CD4-positive, CD25-positive, alpha-beta regulatory T cell (primary cell): ENCODE measurements around the gene RFX3. TPM values are rescaled to one million over a fixed set of nuclear protein-coding genes. Genes with fewer than 3 reads are reported as not detected.
"Not testable (repeated sequence)": the region's sequence is repeated elsewhere in the genome, so short reads cannot be mapped to it uniquely, and the experiment has no call there.

ENCODE experiments used
- ATAC-seq, 2 donors: fragments of 150-1000 bp; cut with Tn5 transposase; one replicate each; pipeline ENCODE4 v1.10.0; 2021; ENCODE audit warnings: low read depth in 2 of 2, moderate number of reproducible peaks in 2 of 2, moderate library complexity in 1 of 2
- DNase-seq, 3 donors: peaks; one replicate each; pipeline versions ENCODE4 v3.0.0 to v3.0.0-alpha.2; 2012 to 2022; ENCODE audit warnings: mixed read lengths in 1 of 3
- H3K27ac ChIP-seq: one replicate; pipeline ENCODE4 v1.7.0; 2013; ENCODE audit warnings: mild to moderate bottlenecking, low read length; ENCODE audit not compliant: insufficient read depth, poor library complexity, severe bottlenecking
- H3K27me3 ChIP-seq: one replicate; pipeline ENCODE4 v1.7.0; 2013; ENCODE audit warnings: low read length; ENCODE audit not compliant: control insufficient read depth, insufficient read depth
- H3K36me3 ChIP-seq: one replicate; pipeline ENCODE4 v1.7.0; 2013; ENCODE audit warnings: mild to moderate bottlenecking, low read length, moderate library complexity; ENCODE audit not compliant: control insufficient read depth, insufficient read depth
- H3K4me1 ChIP-seq: 2 replicates; pipeline ENCODE4 v1.7.0; 2013; ENCODE audit warnings: mild to moderate bottlenecking, low read length; ENCODE audit not compliant: insufficient read depth, control insufficient read depth, poor library complexity, severe bottlenecking
- H3K4me3 ChIP-seq: one replicate; pipeline ENCODE4 v1.7.0; 2013; ENCODE audit warnings: low read depth, mild to moderate bottlenecking, low read length, moderate library complexity
- H3K9me3 ChIP-seq, 2 experiments: 1 replicate in 1 of 2; 2 replicates in 1 of 2; pipeline ENCODE4 v1.7.0; 2013; ENCODE audit warnings: low read length in 2 of 2, mild to moderate bottlenecking in 1 of 2, moderate library complexity in 1 of 2; ENCODE audit not compliant: control insufficient read depth in 2 of 2
- H3K27ac Mint-ChIP-seq, 3 donors: one replicate each; pipeline ENCODE4 v1.8.0; 2020 to 2022; ENCODE audit warnings: mild to moderate bottlenecking in 3 of 3, mixed read lengths in 3 of 3, moderate library complexity in 2 of 3
- H3K27me3 Mint-ChIP-seq: one replicate; pipeline ENCODE4 v1.8.0; 2022; ENCODE audit warnings: mild to moderate bottlenecking, mixed read lengths
- H3K36me3 Mint-ChIP-seq: one replicate; pipeline ENCODE4 v1.8.0; 2020; ENCODE audit warnings: mixed read lengths
- H3K4me1 Mint-ChIP-seq, 4 donors: one replicate each; pipeline ENCODE4 v1.8.0; 2020 to 2022; ENCODE audit warnings: mixed read lengths in 4 of 4, mild to moderate bottlenecking in 1 of 4
- H3K4me3 Mint-ChIP-seq, 4 donors: one replicate each; pipeline ENCODE4 v1.8.0; 2020 to 2022; ENCODE audit warnings: mild to moderate bottlenecking in 4 of 4, mixed read lengths in 4 of 4, moderate library complexity in 3 of 4
- H3K9me3 Mint-ChIP-seq, 7 donors: one replicate each; pipeline ENCODE4 v1.8.0; 2020 to 2022; ENCODE audit warnings: mixed read lengths in 7 of 7, mild to moderate bottlenecking in 3 of 7, moderate library complexity in 2 of 7
- polyA plus RNA-seq, 4 donors: library from polyadenylated mRNA; unstranded; fragments of 300-500 nt; fragmentation: Illumina TruSeq; gene quantifications; one replicate each; pipeline ENCODE4 v1.2.3, GENCODE V29; 2021
- total RNA-seq: library from RNA; stranded (reverse); gene quantifications from one replicate; pipeline ENCODE4 v1.2.3, GENCODE V29; 2022

Gene RFX3
- total and polyA plus RNA-seq, 5 donors from 2014 or later, result 6.7 to 40.4 (median 7.6) TPM

DNA sequence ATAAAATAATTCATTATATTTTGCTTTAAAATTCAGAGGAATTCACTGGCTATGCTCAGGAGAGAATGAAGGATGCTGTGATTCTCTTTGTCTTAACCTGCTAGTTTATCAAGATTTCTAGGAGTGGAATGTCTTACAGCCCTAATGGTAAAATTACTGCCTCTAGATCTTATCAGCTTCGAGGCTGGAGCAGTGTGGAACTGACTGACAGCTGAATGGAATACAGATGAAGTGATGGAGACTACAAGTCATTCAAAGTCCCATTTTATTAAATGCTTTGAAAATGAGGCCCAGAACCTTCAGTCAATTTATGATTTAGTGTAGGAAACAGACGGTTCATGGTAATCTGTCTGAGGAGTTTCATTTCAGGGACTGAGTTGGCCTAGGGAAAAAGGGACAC is 202.1 kb downstream of the RFX3 start:
- Mint-ChIP-seq H3K9me3 (peaks cover 0 to 3% (median 0%) of the 10 kb centered on the region in 7 donors), H3K36me3 (peaks cover 25% of the 10 kb centered on the region), H3K27ac (no peak overlapping the region), H3K4me3 (no peak overlapping the region), H3K4me1 (peaks cover 0 to 6% (median 2%) of the 10 kb centered on the region in 4 donors), H3K27me3 (no peaks in the 10 kb centered on the region)
- Histone ChIP-seq H3K27ac (no peak overlapping the region), H3K4me3 (no peak overlapping the region), H3K9me3 (no peaks in the 10 kb centered on the region), H3K4me1 (no peaks in the 10 kb centered on the region), H3K36me3 (no peaks in the 10 kb centered on the region), H3K27me3 (no peaks in the 10 kb centered on the region)
- DNase-seq (no peak), ATAC-seq (no peak)

DNA sequence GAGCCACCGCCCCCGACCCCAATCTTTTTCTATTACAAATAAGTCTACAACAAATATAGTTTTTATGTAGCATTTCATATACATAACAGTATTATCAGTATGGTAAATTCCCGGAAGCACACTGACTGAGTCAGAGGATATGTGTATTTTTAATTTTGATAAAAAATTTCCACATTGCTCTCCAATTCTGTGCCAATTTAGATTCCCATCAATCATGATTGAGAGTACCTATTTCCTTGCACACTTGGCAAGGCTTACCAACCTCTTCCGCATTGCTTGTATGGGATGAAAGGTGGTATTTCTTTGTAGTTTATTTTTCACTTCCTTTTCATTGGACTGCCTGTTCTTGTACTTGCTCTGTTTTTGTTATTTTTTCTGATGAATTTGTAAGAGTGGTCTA is 204.6 kb downstream of the RFX3 start:
- Histone ChIP-seq H3K27ac (no peak overlapping the region), H3K36me3 (no peaks in the 10 kb centered on the region), H3K4me1 (no peaks in the 10 kb centered on the region), H3K27me3 (no peaks in the 10 kb centered on the region), H3K9me3 (no peaks in the 10 kb centered on the region), H3K4me3 (no peak overlapping the region)
- no peak for DNase-seq
- no peak for ATAC-seq
- H3K27me3 Mint-ChIP-seq, result no peaks in the 10 kb centered on the region
- no peak overlapping the region for H3K4me3 Mint-ChIP-seq
- peaks cover 0 to 11% (median 7%) of the 10 kb centered on the region in 4 donors for H3K4me1 Mint-ChIP-seq
- peak overlapping the region in 1 of 3 donors; percentile 49 for H3K27ac Mint-ChIP-seq
- H3K36me3 Mint-ChIP-seq, result peaks cover 32% of the 10 kb centered on the region
- peaks cover 0 to 11% (median 0%) of the 10 kb centered on the region in 7 donors for H3K9me3 Mint-ChIP-seq

DNA sequence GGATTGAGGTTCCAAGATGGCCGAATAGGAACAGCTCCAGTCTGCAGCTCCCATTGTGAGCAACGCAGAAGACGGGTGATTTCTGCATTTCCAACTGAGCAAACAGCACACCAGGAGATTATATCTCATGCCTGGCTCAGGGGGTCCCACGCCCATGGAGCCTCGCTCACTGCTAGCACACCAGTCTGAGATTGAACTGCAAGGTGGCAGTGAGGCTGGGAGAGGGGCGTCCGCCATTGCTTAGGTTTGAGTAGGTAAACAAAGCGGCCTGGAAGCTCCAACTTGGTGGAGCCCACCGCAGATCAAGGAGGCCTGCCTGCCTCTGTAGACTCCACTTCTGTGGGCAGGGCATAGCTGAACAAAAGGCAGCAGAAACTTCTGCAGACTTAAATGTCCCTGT is 213.2 kb downstream of the RFX3 start:
- not testable (repeated sequence) for H3K36me3 ChIP-seq, H3K9me3 Mint-ChIP-seq, H3K27me3 Mint-ChIP-seq, H3K27ac Mint-ChIP-seq, ATAC-seq, H3K4me3 Mint-ChIP-seq, H3K27me3 ChIP-seq, H3K27ac ChIP-seq, DNase-seq, H3K9me3 ChIP-seq, H3K4me3 ChIP-seq, H3K4me1 ChIP-seq
- Mint-ChIP-seq H3K36me3 (peaks cover 51% of the 10 kb centered on the region), H3K4me1 (peaks cover 10 to 32% (median 17%) of the 10 kb centered on the region in 4 donors)

GRCh38 chr9:3308609-3309008 is 217.2 kb downstream of the RFX3 start:
- Mint-ChIP-seq H3K4me1 (peaks cover 0 to 16% (median 4%) of the 10 kb centered on the region in 4 donors), H3K9me3 (peaks cover 0 to 2% (median 0%) of the 10 kb centered on the region in 7 donors), H3K27ac (no peak overlapping the region), H3K36me3 (peaks cover 47% of the 10 kb centered on the region), H3K27me3 (no peaks in the 10 kb centered on the region), H3K4me3 (no peak overlapping the region)
- Histone ChIP-seq H3K27me3 (no peaks in the 10 kb centered on the region), H3K27ac (no peak overlapping the region), H3K9me3 (no peaks in the 10 kb centered on the region), H3K4me1 (no peaks in the 10 kb centered on the region), H3K4me3 (no peak overlapping the region), H3K36me3 (peaks cover 3% of the 10 kb centered on the region)
- ATAC-seq, result no peak
- no peak for DNase-seq

- not testable (repeated sequence) for H3K4me3 Mint-ChIP-seq
Observed at GRCh38 chr9:3304388-3304787, 221.4 kb downstream of the RFX3 start.

GRCh38 chr9:3299872-3300271 is 225.9 kb downstream of the RFX3 start:
- no peak overlapping the region for H3K27ac Mint-ChIP-seq
- Histone ChIP-seq H3K4me3 (no peak overlapping the region), H3K27me3 (no peaks in the 10 kb centered on the region), H3K9me3 (no peaks in the 10 kb centered on the region), H3K36me3 (no peaks in the 10 kb centered on the region), H3K27ac (no peak overlapping the region), H3K4me1 (no peaks in the 10 kb centered on the region)
- no peak overlapping the region for H3K4me3 Mint-ChIP-seq
- DNase-seq, result no peak
- no peaks in the 10 kb centered on the region for H3K27me3 Mint-ChIP-seq
- peaks cover 0 to 2% (median 0%) of the 10 kb centered on the region in 7 donors for H3K9me3 Mint-ChIP-seq
- peaks cover 0 to 13% (median 6%) of the 10 kb centered on the region in 4 donors for H3K4me1 Mint-ChIP-seq
- H3K36me3 Mint-ChIP-seq, result peaks cover 10% of the 10 kb centered on the region
- ATAC-seq, result no peak

More at GRCh38 chr9:3304388-3304787, 221.4 kb downstream of the RFX3 start:
- H3K4me1 ChIP-seq, H3K9me3 Mint-ChIP-seq, H3K27me3 Mint-ChIP-seq, H3K9me3 ChIP-seq, H3K27ac Mint-ChIP-seq, ATAC-seq, H3K27me3 ChIP-seq, DNase-seq, H3K27ac ChIP-seq, H3K4me3 ChIP-seq, H3K36me3 ChIP-seq: not testable (repeated sequence)
- Mint-ChIP-seq H3K4me1 (peaks cover 0 to 18% (median 11%) of the 10 kb centered on the region in 4 donors), H3K36me3 (peaks cover 32% of the 10 kb centered on the region)

DNA sequence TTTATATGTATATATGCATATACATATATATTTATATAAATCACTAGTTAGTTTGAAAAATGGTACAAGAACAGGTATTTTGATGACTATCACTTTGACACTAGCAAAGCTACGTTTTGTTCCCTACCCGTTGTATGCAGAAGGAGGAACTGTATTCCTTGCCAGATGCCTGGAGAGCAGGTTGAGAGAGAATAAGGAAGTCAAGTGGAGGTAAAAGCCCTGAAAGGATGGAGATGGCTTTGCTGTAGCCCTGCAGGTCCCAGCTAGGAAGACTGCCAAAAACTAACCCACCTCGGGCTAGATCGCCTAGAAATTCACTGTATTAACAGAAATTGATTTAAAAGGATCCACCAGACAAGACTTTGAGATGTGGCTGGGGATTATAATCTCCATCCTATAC is 229.3 kb downstream of the RFX3 start:
- Mint-ChIP-seq H3K4me1 (peaks cover 0 to 7% (median 2%) of the 10 kb centered on the region in 4 donors), H3K27me3 (no peaks in the 10 kb centered on the region), H3K27ac (no peak overlapping the region), H3K9me3 (peaks cover 0 to 2% (median 0%) of the 10 kb centered on the region in 7 donors), H3K4me3 (no peak overlapping the region), H3K36me3 (peaks cover 22% of the 10 kb centered on the region)
- no peaks in the 10 kb centered on the region for H3K27me3 ChIP-seq
- no peak for ATAC-seq
- DNase-seq, result no peak
- no peak overlapping the region for H3K27ac ChIP-seq
- peaks cover 6% of the 10 kb centered on the region for H3K36me3 ChIP-seq
- no peak overlapping the region for H3K4me3 ChIP-seq
- H3K4me1 ChIP-seq, result no peaks in the 10 kb centered on the region
- H3K9me3 ChIP-seq, result no peaks in the 10 kb centered on the region

DNA sequence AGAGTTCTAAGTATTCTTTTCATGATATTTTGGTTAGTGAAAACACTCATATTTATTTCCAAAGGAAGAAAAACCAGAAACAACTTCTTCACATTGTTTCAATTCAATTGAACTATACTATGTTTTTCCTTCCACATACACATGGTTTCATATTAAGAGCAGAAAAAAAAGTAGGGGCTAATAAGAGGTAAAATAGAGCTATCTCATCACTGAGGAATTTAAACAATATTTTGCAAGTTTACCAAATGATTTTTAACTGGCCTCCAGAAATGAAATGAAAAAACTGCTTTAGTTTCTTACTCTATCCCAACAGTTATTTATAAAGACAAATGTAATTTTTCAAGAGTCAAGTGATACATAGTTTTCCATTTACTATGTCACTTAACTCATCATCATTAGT is 233.5 kb downstream of the RFX3 start:
- H3K27me3 Mint-ChIP-seq, result no peaks in the 10 kb centered on the region
- no peak overlapping the region for H3K27ac Mint-ChIP-seq
- peaks cover 0 to 4% (median 0%) of the 10 kb centered on the region in 4 donors for H3K4me1 Mint-ChIP-seq
- no peaks in the 10 kb centered on the region for H3K4me1 ChIP-seq
- no peak overlapping the region for H3K4me3 Mint-ChIP-seq
- peaks cover 44% of the 10 kb centered on the region for H3K36me3 Mint-ChIP-seq
- ATAC-seq (no peak), DNase-seq (no peak)
- H3K27ac ChIP-seq, result no peak overlapping the region
- no peaks in the 10 kb centered on the region for H3K27me3 ChIP-seq
- H3K9me3 ChIP-seq, result no peaks in the 10 kb centered on the region
- H3K36me3 ChIP-seq, result peaks cover 31% of the 10 kb centered on the region
- H3K4me3 ChIP-seq, result no peak overlapping the region
- H3K9me3 Mint-ChIP-seq, result peaks cover 0 to 6% (median 0%) of the 10 kb centered on the region in 7 donors
